Measurements from ENCODE around the gene B4GALT3. TPM values are rescaled to one million over a fixed set of nuclear protein-coding genes. Genes with fewer than 3 reads are reported as not detected.

Gene B4GALT3
- total RNA-seq, 1 donor from 2014 or later: 15.6 TPM

DNA sequence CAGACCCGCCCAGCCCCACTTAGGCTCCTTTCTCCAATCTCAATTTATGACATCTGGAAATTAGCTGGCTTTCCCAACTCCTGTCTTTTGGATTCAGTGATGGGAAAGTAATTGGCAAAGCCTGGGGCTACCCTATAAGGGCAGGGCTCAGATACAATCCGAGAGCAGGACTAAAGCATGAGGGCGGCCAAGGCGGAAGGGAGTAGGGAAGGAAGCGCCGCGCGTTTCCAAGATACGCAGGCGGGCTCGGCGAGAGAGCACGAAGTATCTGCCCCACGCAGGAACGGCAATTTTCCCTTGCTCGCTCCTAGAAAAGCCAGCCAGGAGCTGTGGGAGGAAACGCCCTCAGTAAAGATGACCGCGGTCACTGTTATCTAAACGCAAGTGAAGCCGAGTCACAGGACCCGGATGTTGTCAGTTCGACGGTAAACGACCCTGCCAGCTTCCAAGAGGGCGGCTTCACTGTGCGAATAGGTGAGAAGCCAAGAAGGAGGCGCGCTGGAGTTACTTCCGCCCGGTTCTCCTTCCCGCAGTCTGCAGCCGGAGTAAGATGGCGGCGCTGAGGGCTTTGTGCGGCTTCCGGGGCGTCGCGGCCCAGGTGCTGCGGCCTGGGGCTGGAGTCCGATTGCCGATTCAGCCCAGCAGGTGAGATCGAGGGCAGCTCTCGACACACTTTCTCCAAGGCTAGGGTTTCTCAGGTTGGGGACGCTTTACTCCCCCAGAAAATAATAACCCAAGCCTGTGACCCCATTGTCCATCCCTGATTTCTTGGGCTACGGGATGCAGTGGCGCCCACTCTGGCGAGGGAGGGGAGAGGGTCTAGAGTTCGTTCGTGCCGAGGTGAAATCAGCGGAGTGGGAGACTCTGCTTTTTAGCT lies 24.8 kb upstream of the B4GALT3 start, which contains the start of gene NDUFS2:
Gene NDUFS2, plus strand, starts transcription at position 532 of the 877 bp plus-strand sequence. Its CDS starts 19 bp downstream, at position 551.
- peak; percentile 99 for DNase-seq

GRCh38 chr1:161200992-161201835 lies 23.9 kb upstream of the B4GALT3 start:
- peak; percentile 83 for DNase-seq

DNA sequence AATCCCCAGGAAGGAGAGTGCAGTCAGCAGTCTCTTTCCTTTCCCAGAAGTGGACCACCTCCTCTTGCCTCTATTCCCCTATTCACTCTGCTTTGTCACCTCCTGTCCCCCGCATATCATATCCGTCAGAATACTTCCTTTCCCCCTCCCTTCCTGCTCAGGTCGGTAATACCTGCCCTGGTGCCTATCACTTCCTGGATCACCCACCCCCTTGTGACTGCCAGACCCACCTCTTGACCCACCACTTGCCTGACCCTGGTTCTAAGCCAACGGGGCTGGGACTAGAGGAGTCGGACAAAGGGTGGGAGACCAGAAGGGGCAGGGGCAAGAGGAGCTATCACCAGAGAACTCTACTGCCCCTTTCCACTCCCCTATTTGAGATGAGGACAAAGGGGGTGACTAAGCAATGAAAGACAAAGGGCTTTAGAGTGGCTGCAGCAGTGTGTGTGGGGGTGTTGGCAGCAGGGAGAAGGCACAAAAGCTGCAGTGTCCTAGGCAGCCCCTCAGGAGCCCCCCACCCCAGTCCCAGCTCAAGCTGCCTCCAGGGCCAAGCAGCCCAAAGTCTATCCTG lies 23.2 kb upstream of the B4GALT3 start:
- no peak for DNase-seq

- peak; percentile 18 for DNase-seq
These were observed 22.3 kb upstream of the B4GALT3 start for GRCh38 chr1:161199506-161200139.

- peak; percentile 98 for DNase-seq
These were observed 21.7 kb upstream of the B4GALT3 start, which contains the start of gene ADAMTS4 for GRCh38 chr1:161198897-161199431. Gene ADAMTS4 (minus strand): TSS chr1:161199054. CDS start chr1:161198627, 427 bp downstream.

DNA sequence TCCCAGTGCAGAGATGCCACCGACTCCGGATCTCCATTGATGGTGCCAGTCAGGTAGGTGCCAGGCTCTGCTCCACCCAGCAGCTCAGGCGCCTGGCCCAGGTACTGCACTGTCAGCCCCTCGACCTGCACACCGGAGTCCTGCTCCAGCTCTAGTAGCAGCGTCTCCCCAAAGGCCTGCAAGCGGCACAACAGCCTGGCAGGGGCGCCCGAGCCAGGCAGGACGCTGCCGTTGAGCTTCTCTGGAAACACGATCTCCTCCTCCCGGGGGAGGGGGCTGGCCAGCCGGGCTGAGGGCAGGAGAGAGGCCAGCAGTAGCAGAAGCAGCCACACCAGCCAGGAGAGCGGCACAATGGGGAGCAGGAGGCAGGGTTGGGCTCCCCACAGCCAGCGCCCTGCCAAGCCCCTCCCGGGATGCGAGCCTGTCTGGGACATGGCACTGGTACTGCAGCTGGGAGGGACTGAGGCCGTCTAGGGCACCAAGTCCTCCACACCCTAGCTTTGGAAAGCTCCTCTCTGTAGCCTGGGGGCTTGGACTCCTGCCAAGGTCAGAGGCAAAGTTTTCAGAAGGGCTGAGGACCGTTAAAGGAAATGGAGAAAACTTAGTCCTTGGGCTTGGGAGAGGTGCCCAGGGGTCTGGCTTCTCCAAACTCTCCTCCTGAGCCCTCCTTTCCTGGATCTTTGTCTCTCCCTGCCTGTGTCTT lies 21.0 kb upstream of the B4GALT3 start:
- peak; percentile 60 for DNase-seq

- no peak for DNase-seq
These were observed 20.4 kb upstream of the B4GALT3 start for GRCh38 chr1:161197560-161198193.

- DNase-seq: peak; percentile 86
These were observed 19.5 kb upstream of the B4GALT3 start for GRCh38 chr1:161196521-161197451.

DNA sequence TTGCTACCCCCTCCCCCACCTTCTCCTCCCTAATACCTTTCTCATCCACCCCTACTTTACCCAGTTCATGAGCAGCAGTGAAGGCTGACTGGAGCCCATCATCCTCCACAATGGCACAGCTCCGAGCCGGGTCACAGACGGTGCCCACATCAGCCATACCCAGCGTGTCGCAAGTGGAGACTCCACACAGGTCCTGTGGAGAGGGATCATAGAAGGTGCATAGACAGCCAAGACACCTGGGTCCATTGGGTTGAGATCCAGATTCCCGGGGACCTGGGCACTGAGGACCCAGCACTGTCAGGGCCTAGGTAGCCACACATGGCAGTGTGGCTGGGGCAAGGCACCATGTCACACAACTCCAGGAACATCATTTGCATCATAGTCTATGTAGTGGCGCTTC lies 18.8 kb upstream of the B4GALT3 start:
- DNase-seq: no peak

DNA sequence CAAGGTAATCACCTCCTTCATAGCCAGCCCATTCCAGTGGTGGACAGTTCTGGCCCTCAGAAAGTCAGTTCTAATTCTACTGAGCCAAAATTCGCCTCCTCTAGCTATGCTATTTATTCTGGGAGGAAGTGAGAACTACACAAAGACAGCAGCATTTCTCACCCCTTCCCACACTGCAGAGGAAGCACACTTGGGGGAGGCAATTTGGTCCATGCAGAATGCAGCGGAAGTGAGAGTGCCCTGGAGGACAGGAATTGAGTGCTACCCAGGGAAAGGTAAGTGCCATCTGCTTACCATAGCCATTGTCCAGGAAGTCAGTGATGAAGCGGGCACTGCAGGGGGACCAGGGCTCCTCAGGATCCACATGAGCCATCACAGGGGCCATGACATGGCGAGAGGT lies 17.9 kb upstream of the B4GALT3 start:
- no peak for DNase-seq

GRCh38 chr1:161193561-161194235 lies 16.4 kb upstream of the B4GALT3 start:
- DNase-seq: no peak

DNA sequence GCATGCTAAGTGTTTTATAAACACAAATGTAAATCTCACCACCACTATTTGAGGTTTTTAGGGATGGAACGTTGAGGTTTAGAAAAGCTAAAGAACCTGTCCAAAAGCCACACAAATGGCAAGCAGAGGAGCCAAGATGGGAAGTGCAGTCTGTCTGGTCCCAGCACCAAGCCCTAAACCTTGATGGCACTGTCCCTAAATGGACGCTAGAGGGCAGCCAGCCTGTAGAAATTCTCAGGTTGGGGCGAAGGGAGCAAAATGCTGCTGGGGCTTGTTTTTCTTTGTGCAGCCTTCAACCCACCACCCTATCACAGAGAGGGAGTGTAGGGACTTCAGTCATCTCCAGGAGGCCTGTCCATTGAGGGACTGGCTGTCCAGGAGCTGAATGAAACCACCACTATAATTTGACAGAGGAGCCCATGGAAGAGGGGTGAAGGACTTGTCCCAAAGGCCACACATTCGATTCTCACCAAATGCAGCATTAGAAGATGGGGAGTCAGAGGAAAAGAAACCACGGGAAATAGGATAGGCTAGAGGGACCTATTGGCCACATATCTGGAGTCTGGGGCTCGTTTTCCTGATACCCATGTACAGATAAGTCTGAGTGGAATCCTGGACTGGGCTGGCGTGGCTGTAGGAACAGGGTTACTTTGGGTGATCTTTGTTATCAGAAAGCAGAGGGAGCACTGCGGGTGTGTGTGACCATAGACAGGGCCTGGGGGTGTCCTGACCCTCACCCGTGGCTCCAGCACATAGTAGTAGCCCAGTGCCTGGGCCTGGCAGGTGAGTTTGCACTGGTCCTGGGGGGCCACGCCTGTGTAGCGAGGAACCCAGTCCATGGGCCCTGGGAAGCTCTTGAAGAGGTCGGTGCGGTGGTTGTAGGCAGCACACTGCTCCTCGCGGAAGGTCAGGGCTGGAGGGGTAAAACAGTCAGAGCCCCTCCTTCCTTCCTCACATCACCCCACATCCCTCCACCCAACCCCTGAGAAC lies 15.5 kb upstream of the B4GALT3 start:
- DNase-seq: peak; percentile 46

GRCh38 chr1:161191971-161192370 lies 14.7 kb upstream of the B4GALT3 start:
- no peak for DNase-seq

DNA sequence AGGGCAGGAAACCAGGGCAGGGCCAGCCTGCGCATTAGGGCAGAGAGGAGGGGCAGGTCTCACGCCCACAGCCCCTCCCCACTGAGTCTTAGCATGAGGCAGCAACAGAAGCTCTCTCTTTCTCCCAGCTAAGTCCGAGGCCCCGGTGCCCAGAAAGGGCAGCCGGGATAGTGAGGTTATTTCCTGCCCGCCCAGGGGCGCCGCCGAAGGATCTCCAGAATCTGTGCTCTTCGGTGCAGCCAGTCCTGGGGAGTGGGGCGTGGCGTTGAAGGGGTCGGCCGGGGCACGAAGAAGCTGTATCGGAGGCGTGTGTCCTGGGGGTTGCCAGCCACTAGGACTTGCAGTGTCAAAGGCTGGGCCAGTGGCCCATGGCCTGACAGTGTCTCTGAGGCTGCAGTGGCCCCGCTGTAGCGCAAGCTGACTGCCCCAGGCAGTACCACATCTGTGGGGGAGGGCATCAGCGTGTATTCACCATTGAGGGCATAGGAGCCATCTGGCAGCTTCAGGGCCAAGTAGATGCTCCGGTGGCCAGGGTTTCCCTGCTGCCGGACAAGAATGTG lies 13.7 kb upstream of the B4GALT3 start:
- no peak for DNase-seq

- DNase-seq: no peak
These were observed 11.7 kb upstream of the B4GALT3 start for GRCh38 chr1:161189036-161189435.

DNA sequence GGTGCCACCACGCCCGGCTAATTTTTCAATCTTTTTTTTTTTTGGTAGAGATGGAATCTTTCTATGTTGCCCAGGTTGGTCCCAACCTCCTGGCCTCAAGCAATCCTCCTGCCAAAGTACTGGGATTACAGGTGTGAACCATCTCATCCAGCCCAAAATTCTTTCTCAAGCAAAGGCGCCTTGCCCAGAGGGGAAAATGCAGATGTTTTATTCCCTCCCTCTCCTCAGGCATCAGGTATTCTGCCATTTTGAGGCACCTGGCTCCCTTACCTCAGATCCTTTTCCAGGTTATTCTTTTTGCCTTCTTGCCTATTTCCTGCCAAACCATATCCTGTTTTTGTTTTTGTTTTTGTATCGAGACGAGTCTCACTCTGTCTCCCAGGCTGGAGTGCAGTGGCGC lies 11.1 kb upstream of the B4GALT3 start:
- DNase-seq: no peak

GRCh38 chr1:161187311-161187710 lies 10.0 kb upstream of the B4GALT3 start:
- DNase-seq: no peak

Measured in skin of body (tissue), 2 donors.